HG03378 (cell line): ENCODE results near the gene DENR.
"Not testable (repeated sequence)": the region's sequence is repeated elsewhere in the genome, so short reads cannot be mapped to it uniquely, and the experiment has no call there.

Experiments used
- ATAC-seq: cut with Tn5 transposase; IDR thresholded peaks from one replicate; pipeline ENCODE4 v1.9.1; 2021; ENCODE audit warnings: mild to moderate bottlenecking, moderate library complexity; ENCODE audit not compliant: unreplicated experiment

Gene DENR

DNA sequence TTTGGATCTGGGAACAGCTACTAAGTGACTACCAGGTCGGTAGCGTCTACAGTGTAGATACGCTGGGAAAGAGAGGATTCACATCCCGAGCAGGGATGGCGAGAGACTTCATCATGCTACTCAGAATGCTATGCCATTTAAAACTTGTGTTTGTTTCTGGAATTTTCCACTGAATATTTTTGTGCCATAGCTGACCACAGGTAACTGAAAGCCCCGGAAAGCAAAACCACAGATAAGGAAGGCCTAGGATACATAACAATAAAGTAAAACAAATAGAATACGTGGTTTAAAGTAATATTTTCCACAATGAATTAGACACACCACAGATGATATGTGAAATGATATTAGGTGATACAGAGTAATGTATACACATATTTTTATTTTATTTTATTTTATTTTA, 14.1 kb upstream of the DENR start:
- no peak for ATAC-seq

- ATAC-seq: no peak
Measured at GRCh38 chr12:122740351-122740750, 12.3 kb upstream of the DENR start.

GRCh38 chr12:122743895-122744525, 8.6 kb upstream of the DENR start:
- ATAC-seq: no peak

GRCh38 chr12:122747224-122748135, 5.1 kb upstream of the DENR start:
- no peak for ATAC-seq

GRCh38 chr12:122749569-122750332, 2.9 kb upstream of the DENR start:
- ATAC-seq: no peak

- ATAC-seq: not testable (repeated sequence)
Measured at GRCh38 chr12:122750781-122751515, 1.7 kb upstream of the DENR start.

DNA sequence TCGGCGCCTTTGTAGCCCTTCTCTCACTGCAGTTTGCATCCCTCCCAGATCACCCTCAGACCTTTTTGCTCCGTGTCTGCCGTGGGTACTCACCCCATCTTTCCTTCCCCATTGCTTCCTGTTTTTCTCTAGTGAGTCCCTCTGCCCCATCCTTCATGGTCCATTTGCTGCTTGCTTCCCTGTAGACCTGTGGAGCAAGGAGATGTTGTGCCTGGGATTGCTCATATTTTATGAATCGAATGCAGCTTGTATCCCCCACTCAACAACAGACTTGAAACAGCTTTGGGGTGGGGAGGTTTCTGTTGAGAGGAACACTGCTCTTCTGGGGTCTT, 661 bp downstream of the DENR start:
- no peak for ATAC-seq

- no peak for ATAC-seq
Measured at GRCh38 chr12:122754790-122755189, 2.2 kb downstream of the DENR start.

GRCh38 chr12:122757568-122757967, 4.9 kb downstream of the DENR start:
- ATAC-seq: no peak

- no peak for ATAC-seq
Measured at GRCh38 chr12:122785503-122785902, 32.9 kb downstream of the DENR start.

DNA sequence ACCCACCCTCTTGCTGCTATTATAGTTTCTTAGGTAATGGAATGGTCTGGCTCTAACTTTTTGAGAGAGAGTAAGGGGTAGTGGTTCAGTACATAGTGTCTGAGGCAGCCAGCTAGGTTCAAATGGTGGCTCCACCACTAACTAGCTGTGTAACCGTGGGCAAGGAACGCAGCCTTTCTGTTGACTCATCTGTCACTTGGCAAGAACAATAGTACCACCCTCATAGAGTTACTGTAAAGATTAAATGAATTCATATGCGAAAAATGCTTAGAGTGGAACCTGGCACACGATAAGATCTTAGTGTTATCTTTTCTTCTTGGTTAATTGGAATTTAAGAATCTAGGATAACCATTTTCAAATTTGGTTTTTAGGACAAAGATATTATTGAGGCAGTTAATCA, 35.8 kb downstream of the DENR start:
- no peak for ATAC-seq

DNA sequence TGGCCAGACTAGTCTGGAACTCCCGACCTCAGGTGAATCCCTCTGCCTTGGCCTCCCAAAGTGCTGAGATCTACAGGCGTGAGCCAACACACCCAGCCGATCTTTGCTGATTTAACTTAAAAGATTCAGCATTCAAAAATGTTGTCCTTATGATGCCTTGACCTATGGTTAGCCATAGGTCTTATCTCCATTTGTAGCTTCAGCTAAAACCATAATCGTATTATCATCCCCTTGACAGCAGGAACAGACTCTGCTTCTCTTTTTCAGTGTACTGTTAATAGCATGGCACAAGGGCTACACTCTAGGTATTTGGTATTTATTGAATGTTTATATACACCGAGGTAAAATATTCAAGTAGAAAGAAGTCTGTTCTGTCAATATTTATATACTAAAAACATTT, 37.0 kb downstream of the DENR start:
- no peak for ATAC-seq

DNA sequence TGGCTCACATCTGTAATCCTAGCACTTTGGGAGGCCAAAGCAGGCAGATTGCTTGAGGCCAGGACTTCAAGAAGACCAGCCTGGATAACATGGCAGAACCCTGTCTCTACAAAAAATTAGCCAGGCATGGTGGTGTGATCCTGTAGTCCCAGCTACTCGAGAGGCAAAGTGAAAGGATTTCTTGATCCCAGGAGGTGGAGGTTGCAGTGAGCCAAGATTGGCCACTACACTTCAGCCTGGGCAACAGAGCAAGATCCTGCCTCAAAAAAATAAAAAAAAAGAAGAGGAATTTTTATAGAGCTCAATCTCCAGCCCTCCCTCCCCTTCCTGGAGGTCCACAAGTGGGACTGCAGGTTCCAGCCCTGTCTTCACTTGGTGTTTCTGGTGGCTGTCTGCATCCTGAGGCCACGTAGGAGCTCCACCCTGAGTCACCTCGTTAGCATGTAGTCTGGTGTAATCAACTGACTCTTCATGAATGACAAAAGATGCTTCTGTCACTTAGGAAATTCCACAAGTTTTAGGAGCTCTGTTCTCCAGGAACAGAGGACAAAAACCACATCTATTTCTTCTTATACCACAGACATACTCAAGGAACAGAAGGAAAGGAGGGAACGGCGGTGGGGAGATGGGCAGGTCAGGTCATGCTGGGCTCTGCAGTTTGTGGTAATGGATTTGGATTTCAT, 37.9 kb downstream of the DENR start:
- ATAC-seq: no peak

DNA sequence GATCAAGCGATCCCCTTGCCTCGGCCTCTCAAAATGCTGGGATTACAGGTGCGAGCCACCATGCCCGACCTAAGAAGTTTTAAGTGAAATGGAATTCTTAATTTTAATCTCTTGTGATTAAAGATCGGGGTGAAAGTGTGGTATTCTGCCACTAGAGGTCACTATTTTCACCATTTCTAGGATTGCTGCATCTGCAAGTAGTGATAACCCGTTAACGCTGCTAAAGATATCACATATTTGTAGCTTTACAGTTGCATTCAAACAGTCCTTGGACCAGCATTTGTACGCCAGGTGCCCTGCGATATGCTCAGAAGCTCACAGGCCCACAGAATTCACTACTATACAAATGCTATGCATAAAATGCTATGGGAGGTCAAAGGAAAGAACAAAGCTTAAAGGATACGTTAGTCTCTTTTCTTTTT, 41.1 kb downstream of the DENR start:
- ATAC-seq: no peak

- no peak for ATAC-seq
Measured at GRCh38 chr12:122795807-122796206, 43.2 kb downstream of the DENR start.

DNA sequence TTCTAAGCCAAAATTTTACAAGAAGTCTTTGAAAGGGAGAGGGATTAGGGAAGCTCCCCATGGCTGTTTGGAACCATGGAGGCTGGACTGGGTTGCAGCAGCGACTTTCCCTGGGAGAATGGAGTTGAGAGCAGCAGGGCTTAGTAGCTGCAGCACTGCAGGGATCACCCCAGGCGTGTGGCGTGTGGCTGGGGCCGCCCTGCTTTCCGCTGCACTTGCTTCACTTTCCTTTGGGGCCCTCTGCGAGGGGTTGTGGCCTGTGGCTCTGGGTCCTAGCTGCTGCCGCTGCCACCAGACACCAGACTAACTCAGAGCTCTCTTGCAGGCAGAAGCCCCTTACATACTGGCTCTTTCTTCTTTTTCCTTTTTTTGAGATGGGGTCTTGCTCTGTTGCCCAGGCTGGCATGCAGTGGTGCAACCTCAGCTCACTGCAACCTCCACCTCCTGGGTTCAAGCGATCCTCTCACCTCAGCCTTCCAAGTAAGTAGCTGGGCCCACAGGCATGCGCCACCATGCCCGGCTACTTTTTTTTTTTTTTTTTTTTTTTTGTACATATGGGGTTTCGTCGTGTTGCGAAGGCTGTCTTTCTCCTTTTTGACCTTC, 47.1 kb downstream of the DENR start:
- ATAC-seq: no peak

DNA sequence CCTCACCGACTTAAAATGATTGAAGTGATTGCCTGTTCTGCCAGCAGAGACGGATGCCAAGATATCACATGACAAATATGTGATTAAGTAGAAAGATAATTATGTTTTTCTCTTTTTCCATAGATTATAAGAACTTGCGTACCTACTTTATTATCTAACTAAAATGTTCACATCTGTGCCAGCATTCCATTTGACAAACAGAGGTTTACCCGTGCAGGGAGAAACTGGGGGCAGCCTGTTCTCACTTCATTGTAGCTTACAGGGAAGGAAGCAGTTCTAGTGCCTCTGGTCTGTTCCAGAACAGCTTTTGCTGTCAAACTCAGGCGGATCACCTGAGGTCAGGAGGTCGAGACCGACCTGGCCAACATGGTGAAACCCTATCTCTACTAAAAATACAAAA, 51.3 kb downstream of the DENR start:
- no peak for ATAC-seq

- ATAC-seq: not testable (repeated sequence)
Measured at GRCh38 chr12:122804957-122805356, 52.3 kb downstream of the DENR start.

DNA sequence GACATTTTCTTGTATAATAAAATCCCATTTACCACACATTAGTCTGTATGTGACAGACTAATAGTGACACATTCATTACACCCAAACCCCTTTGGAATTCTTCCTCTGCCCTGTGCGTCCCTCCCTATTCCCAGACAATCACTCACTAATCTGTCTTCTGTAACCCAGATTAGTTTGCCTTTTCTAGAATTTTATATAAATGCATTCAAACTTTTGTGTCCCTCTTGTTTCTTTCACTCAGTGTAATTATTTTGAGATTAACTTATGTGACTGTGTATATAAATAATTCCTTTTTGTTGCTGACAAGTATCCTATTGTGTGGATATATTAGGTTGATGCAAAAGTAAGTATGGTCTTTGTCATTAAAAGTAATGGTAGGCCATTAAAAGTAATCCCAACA, 55.0 kb downstream of the DENR start:
- no peak for ATAC-seq

- ATAC-seq: no peak
Measured at GRCh38 chr12:122811777-122812176, 59.2 kb downstream of the DENR start.
